GM12878 (cell line): ENCODE measurements around the gene MT1E.
A peak's percentile ranks its signal among the peaks of the same experiment; 100 is the strongest.

Source experiments
- POLR2AphosphoS5 ChIP-seq: IDR thresholded peaks from 2 replicates; pipeline ENCODE4 v1.6.1; 2011; ENCODE audit warnings: mild to moderate bottlenecking, low read length, inconsistent platforms
- SRF ChIP-seq, 2 experiments: IDR thresholded peaks; 2 replicates each; pipeline ENCODE4 v1.6.1; 2011; ENCODE audit warnings: low read depth in 2 of 2, low read length in 2 of 2, mild to moderate bottlenecking in 1 of 2, moderate library complexity in 1 of 2
- YY1 ChIP-seq: IDR thresholded peaks from 2 replicates; pipeline ENCODE4 v1.6.1; 2011; ENCODE audit warnings: low read depth, mild to moderate bottlenecking, low read length
- TF ChIP-seq, protein P1 (sequence below), 3 experiments: IDR thresholded peaks in 2 of 3; conservative IDR thresholded peaks in 1 of 3; 2 replicates each; pipeline ENCODE4 v1.5.1; 2011; ENCODE audit warnings: low read depth in 3 of 3, low read length in 3 of 3, mild to moderate bottlenecking in 3 of 3, control low read depth in 2 of 3, moderate library complexity in 2 of 3, inconsistent platforms in 1 of 3, mixed read lengths in 1 of 3; ENCODE audit not compliant: control insufficient read depth in 2 of 3, insufficient read depth in 1 of 3; ENCODE audit errors: extremely low read depth in 1 of 3

DNA sequence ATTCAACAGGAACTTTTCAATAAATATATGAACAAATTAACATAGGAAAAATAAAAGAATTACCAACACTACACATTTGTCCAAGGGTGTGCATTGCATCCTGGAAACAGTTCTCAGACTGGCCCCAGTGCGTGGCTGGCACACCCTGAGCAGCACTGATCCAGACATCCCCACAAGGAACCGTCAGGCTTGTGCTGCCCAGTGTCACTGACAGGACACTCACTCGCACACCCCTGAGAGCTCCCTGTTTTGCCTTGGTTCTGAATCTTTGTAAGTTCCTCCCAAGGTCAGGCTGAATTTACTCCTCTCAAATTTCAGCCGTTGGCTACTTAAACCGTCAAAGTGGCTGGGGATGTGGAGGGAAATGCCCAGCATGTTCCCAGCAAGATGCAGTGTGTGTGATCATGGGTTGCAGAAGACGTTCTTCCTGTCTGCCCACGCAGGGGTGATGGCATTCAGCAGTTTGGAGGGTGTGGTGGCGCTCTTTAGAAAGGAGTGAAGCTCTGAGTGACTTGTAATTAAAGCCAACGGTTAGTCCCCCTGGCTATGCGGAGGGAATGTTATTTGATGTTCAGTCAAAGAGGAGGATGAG is 15.5 kb upstream of the MT1E start:
- TF ChIP-seq POLR2AphosphoS5 = 0 out of 2 replicates have a peak, but pooled peaks have one; percentile 10
- TF ChIP-seq YY1 = no peak
- TF ChIP-seq, protein P1, sequence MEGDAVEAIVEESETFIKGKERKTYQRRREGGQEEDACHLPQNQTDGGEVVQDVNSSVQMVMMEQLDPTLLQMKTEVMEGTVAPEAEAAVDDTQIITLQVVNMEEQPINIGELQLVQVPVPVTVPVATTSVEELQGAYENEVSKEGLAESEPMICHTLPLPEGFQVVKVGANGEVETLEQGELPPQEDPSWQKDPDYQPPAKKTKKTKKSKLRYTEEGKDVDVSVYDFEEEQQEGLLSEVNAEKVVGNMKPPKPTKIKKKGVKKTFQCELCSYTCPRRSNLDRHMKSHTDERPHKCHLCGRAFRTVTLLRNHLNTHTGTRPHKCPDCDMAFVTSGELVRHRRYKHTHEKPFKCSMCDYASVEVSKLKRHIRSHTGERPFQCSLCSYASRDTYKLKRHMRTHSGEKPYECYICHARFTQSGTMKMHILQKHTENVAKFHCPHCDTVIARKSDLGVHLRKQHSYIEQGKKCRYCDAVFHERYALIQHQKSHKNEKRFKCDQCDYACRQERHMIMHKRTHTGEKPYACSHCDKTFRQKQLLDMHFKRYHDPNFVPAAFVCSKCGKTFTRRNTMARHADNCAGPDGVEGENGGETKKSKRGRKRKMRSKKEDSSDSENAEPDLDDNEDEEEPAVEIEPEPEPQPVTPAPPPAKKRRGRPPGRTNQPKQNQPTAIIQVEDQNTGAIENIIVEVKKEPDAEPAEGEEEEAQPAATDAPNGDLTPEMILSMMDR (IDR thresholded peaks at IDR 0.05 in 2 of 3, conservative IDR thresholded peaks at IDR 0.05 in 1 of 3; ENCODE audit: control insufficient read depth in 2 of 3, extremely low read depth in 1 of 3, insufficient read depth in 1 of 3, low read depth in 3 of 3, low read length in 3 of 3) = peak in 1 of 3 experiments; percentile 10; a peak in 1 of 6 replicates
- no peak for TF ChIP-seq SRF (IDR thresholded peaks at IDR 0.05; ENCODE audit: low read depth in 2 of 2, low read length in 2 of 2)
